Karpas-422 (cell line): ENCODE measurements around the gene CHMP1B. TPM values are rescaled to one million over a fixed set of nuclear protein-coding genes. Genes with fewer than 3 reads are reported as not detected.

Experiments
- DNase-seq: peaks from one replicate; pipeline ENCODE4 v3.0.0-alpha.2; 2015
- H2AFZ ChIP-seq: fragments of 200-600 bp; sonication (generic); 2 replicates; pipeline ENCODE4 v1.6.1; 2014; ENCODE audit warnings: antibody characterized with exemption, low read length, mixed read lengths
- H3K27ac ChIP-seq: fragments of 200-600 bp; sonication (generic); 2 replicates; pipeline ENCODE4 v1.5.1; 2014; ENCODE audit warnings: mild to moderate bottlenecking, low read length, moderate library complexity
- H3K27me3 ChIP-seq: fragments of 200-600 bp; sonication (generic); 2 replicates; pipeline ENCODE4 v1.6.1; 2014; ENCODE audit warnings: low read length, mixed read lengths
- H3K36me3 ChIP-seq: fragments of 200-600 bp; sonication (generic); 2 replicates; pipeline ENCODE4 v1.6.1; 2014; ENCODE audit warnings: low read length, mixed read lengths; ENCODE audit not compliant: insufficient read depth
- H3K4me1 ChIP-seq: fragments of 200-600 bp; sonication (generic); 2 replicates; pipeline ENCODE4 v1.6.1; 2014; ENCODE audit warnings: mild to moderate bottlenecking, low read length, mixed read lengths
- H3K4me2 ChIP-seq: fragments of 200-600 bp; sonication (generic); 2 replicates; pipeline ENCODE4 v1.6.1; 2014; ENCODE audit warnings: low read length, low read depth, mild to moderate bottlenecking; ENCODE audit not compliant: poor library complexity, severe bottlenecking
- H3K4me3 ChIP-seq: fragments of 200-600 bp; sonication (generic); 2 replicates; pipeline ENCODE4 v1.5.1; 2014; ENCODE audit warnings: mild to moderate bottlenecking, antibody characterized with exemption, low read length, mixed read lengths
- H3K79me2 ChIP-seq: fragments of 200-600 bp; sonication (generic); 2 replicates; pipeline ENCODE4 v1.6.1; 2014; ENCODE audit warnings: mild to moderate bottlenecking, low read length, mixed read lengths
- H3K9ac ChIP-seq: fragments of 200-600 bp; sonication (generic); 2 replicates; pipeline ENCODE4 v1.6.0; 2014; ENCODE audit warnings: low read length
- H3K9me2 ChIP-seq: fragments of 200-600 bp; sonication (generic), shearing (Covaris generic); replicated peaks from 2 replicates; pipeline ENCODE4 v1.6.0; 2014; ENCODE audit warnings: mild to moderate bottlenecking, low read length, moderate library complexity; ENCODE audit not compliant: insufficient read depth
- H3K9me3 ChIP-seq: fragments of 300-700, 200-600 bp; sonication (generic); 2 replicates; pipeline ENCODE4 v1.6.1; 2014; ENCODE audit warnings: low read length, mixed read lengths
- H4K20me1 ChIP-seq: fragments of 200-600 bp; sonication (generic); 2 replicates; pipeline ENCODE4 v1.6.1; 2014; ENCODE audit warnings: mild to moderate bottlenecking, antibody characterized with exemption, low read length, low read depth; ENCODE audit not compliant: insufficient read depth
- total RNA-seq: library from RNA; depleted of rRNA; stranded (reverse); fragments of >200 nt; shearing (Covaris generic); gene quantifications from 2 replicates; pipeline ENCODE4 v1.2.3, GENCODE V29; 2014; ENCODE audit warnings: low replicate concordance

The CHMP1B gene
- total RNA-seq, 1 experiment from 2014 or later, result 28.3 TPM

GRCh38 chr18:11811009-11811408 lies 40.2 kb upstream of the CHMP1B start:
- Histone ChIP-seq H3K36me3 (no peaks in the 10 kb centered on the region), H3K27ac (no peak overlapping the region), H3K9me3 (no peaks in the 10 kb centered on the region), H3K79me2 (no peaks in the 10 kb centered on the region), H3K27me3 (no peaks in the 10 kb centered on the region; the same call in 1 of the 2 replicates), H3K9ac (no peak overlapping the region), H3K4me1 (no peaks in the 10 kb centered on the region), H3K9me2 (no peaks in the 10 kb centered on the region), H2AFZ (no peak overlapping the region), H3K4me2 (no peak overlapping the region), H4K20me1 (no peaks in the 10 kb centered on the region), H3K4me3 (no peak overlapping the region)
- DNase-seq, result no peak

- no peak overlapping the region for H3K27ac ChIP-seq
These were observed 34.0 kb upstream of the CHMP1B start for GRCh38 chr18:11817229-11817628.

GRCh38 chr18:11818486-11819203 lies 32.6 kb upstream of the CHMP1B start:
- Histone ChIP-seq H2AFZ (no peak overlapping the region), H3K9ac (no peak overlapping the region)

More at GRCh38 chr18:11817229-11817628, 34.0 kb upstream of the CHMP1B start:
- no peak overlapping the region for H3K9ac ChIP-seq
- H3K27me3 ChIP-seq, result no peaks in the 10 kb centered on the region; the same call in 1 of the 2 replicates
- H3K4me2 ChIP-seq, result no peak overlapping the region
- no peaks in the 10 kb centered on the region for H3K9me3 ChIP-seq
- no peaks in the 10 kb centered on the region for H3K4me1 ChIP-seq
- H3K4me3 ChIP-seq, result no peak overlapping the region
- no peaks in the 10 kb centered on the region for H3K79me2 ChIP-seq
- no peaks in the 10 kb centered on the region for H3K36me3 ChIP-seq
- DNase-seq, result no peak
- no peaks in the 10 kb centered on the region for H3K9me2 ChIP-seq
- no peak overlapping the region for H2AFZ ChIP-seq
- no peaks in the 10 kb centered on the region for H4K20me1 ChIP-seq

GRCh38 chr18:11819938-11820337 lies 31.3 kb upstream of the CHMP1B start:
- Histone ChIP-seq H2AFZ (no peak overlapping the region), H3K9ac (no peak overlapping the region), H3K27ac (no peak overlapping the region), H3K27me3 (no peaks in the 10 kb centered on the region; the same call in 1 of the 2 replicates), H3K79me2 (no peaks in the 10 kb centered on the region), H3K9me3 (no peaks in the 10 kb centered on the region), H3K9me2 (no peaks in the 10 kb centered on the region), H3K36me3 (no peaks in the 10 kb centered on the region), H3K4me3 (no peak overlapping the region), H4K20me1 (no peaks in the 10 kb centered on the region), H3K4me1 (no peaks in the 10 kb centered on the region), H3K4me2 (no peak overlapping the region)
- no peak for DNase-seq

More at GRCh38 chr18:11818486-11819203, 32.6 kb upstream of the CHMP1B start:
- H3K36me3 ChIP-seq, result no peaks in the 10 kb centered on the region
- no peaks in the 10 kb centered on the region for H3K9me2 ChIP-seq
- H3K79me2 ChIP-seq, result no peaks in the 10 kb centered on the region
- H3K4me1 ChIP-seq, result no peaks in the 10 kb centered on the region
- no peak for DNase-seq
- H4K20me1 ChIP-seq, result no peaks in the 10 kb centered on the region
- H3K9me3 ChIP-seq, result no peaks in the 10 kb centered on the region
- no peaks in the 10 kb centered on the region; the same call in 1 of the 2 replicates for H3K27me3 ChIP-seq
- no peak overlapping the region for H3K4me3 ChIP-seq
- H3K4me2 ChIP-seq, result no peak overlapping the region
- H3K27ac ChIP-seq, result no peak overlapping the region

GRCh38 chr18:11820697-11821096 lies 30.5 kb upstream of the CHMP1B start:
- H2AFZ ChIP-seq, result no peak overlapping the region
- H3K4me1 ChIP-seq, result no peaks in the 10 kb centered on the region
- H4K20me1 ChIP-seq, result no peaks in the 10 kb centered on the region
- no peak for DNase-seq
- no peak overlapping the region for H3K4me2 ChIP-seq
- no peaks in the 10 kb centered on the region for H3K79me2 ChIP-seq
- H3K27ac ChIP-seq, result no peak overlapping the region
- no peaks in the 10 kb centered on the region for H3K36me3 ChIP-seq
- H3K27me3 ChIP-seq, result no peaks in the 10 kb centered on the region
- no peaks in the 10 kb centered on the region for H3K9me2 ChIP-seq
- no peak overlapping the region for H3K9ac ChIP-seq
- H3K4me3 ChIP-seq, result no peak overlapping the region
- H3K9me3 ChIP-seq, result no peaks in the 10 kb centered on the region

- Histone ChIP-seq H3K27me3 (no peaks in the 10 kb centered on the region), H4K20me1 (no peaks in the 10 kb centered on the region), H2AFZ (no peak overlapping the region), H3K9ac (no peak overlapping the region), H3K9me2 (no peaks in the 10 kb centered on the region), H3K4me2 (no peak overlapping the region), H3K27ac (no peak overlapping the region), H3K4me1 (no peaks in the 10 kb centered on the region), H3K36me3 (no peaks in the 10 kb centered on the region), H3K79me2 (no peaks in the 10 kb centered on the region), H3K9me3 (no peaks in the 10 kb centered on the region), H3K4me3 (no peak overlapping the region)
- no peak for DNase-seq
These were observed 30.0 kb upstream of the CHMP1B start for GRCh38 chr18:11821208-11821607.

GRCh38 chr18:11821643-11822237 lies 29.5 kb upstream of the CHMP1B start:
- Histone ChIP-seq H3K4me3 (no peak overlapping the region), H3K27ac (no peak overlapping the region), H3K4me1 (no peaks in the 10 kb centered on the region), H3K9ac (no peak overlapping the region), H3K9me2 (no peaks in the 10 kb centered on the region), H2AFZ (no peak overlapping the region), H4K20me1 (no peaks in the 10 kb centered on the region), H3K4me2 (no peak overlapping the region), H3K27me3 (no peaks in the 10 kb centered on the region), H3K9me3 (no peaks in the 10 kb centered on the region), H3K36me3 (no peaks in the 10 kb centered on the region), H3K79me2 (no peaks in the 10 kb centered on the region)
- no peak for DNase-seq

- Histone ChIP-seq H3K9ac (no peak overlapping the region), H3K4me1 (no peaks in the 10 kb centered on the region), H3K27me3 (no peaks in the 10 kb centered on the region), H3K9me3 (no peaks in the 10 kb centered on the region), H3K4me3 (no peak overlapping the region), H2AFZ (no peak overlapping the region), H3K36me3 (no peaks in the 10 kb centered on the region), H4K20me1 (no peaks in the 10 kb centered on the region), H3K27ac (no peak overlapping the region), H3K9me2 (no peaks in the 10 kb centered on the region), H3K4me2 (no peak overlapping the region), H3K79me2 (no peaks in the 10 kb centered on the region)
- no peak for DNase-seq
These were observed 27.7 kb upstream of the CHMP1B start for GRCh38 chr18:11823545-11823944.
